ENCODE results near the gene FAM193A. TPM values are rescaled to one million over a fixed set of nuclear protein-coding genes. Genes with fewer than 3 reads are reported as not detected.
"Not testable (repeated sequence)": the region's sequence is repeated elsewhere in the genome, so short reads cannot be mapped to it uniquely, and the experiment has no call there.

FAM193A gene
- total RNA-seq, 1 donor from 2014 or later, result 56.1 TPM

- H3K36me3 Mint-ChIP-seq (ENCODE audit: unreplicated experiment), result no peaks in the 10 kb centered on the region
- H3K27ac Mint-ChIP-seq (ENCODE audit: unreplicated experiment), result no peak overlapping the region
- no peaks in the 10 kb centered on the region for H3K27me3 Mint-ChIP-seq (ENCODE audit: unreplicated experiment)
- no peak for DNase-seq
- peaks cover 3% of the 10 kb centered on the region for H3K9me3 Mint-ChIP-seq (ENCODE audit: unreplicated experiment)
- no peaks in the 10 kb centered on the region for H3K4me1 Mint-ChIP-seq (ENCODE audit: low read depth, unreplicated experiment)
- H3K4me3 Mint-ChIP-seq (ENCODE audit: unreplicated experiment), result no peak overlapping the region
- TF ChIP-seq CTCF (IDR thresholded peaks at IDR 0.05; ENCODE audit: partially characterized antibody, unreplicated experiment), result no peak
Observed at GRCh38 chr4:2771264-2771663, 234.8 kb downstream of the FAM193A start.

GRCh38 chr4:2780643-2781042 lies 244.2 kb downstream of the FAM193A start:
- H3K27ac Mint-ChIP-seq (ENCODE audit: unreplicated experiment); H3K27me3 Mint-ChIP-seq (ENCODE audit: unreplicated experiment); H3K36me3 Mint-ChIP-seq (ENCODE audit: unreplicated experiment); H3K9me3 Mint-ChIP-seq (ENCODE audit: unreplicated experiment); H3K4me1 Mint-ChIP-seq (ENCODE audit: low read depth, unreplicated experiment); DNase-seq; H3K4me3 Mint-ChIP-seq (ENCODE audit: unreplicated experiment): not testable (repeated sequence)

DNA sequence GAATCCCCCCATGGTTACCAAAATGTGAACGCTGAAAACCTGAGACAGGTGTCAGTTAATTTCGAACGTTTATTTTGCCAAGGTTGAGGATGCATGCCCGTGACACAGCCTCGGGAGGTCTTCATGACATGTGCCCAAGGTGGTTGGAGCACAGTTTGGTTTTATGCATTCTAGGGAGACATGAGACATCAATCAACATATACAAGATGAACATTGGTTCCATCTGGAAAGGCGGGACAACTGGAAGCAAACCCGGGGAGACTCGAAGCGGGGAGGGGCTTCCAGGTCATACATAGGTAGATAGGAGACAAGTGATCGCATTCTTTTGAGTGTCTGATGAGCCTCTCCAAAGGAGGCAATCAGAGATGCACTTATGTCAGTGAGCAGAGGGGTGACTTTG lies 245.5 kb downstream of the FAM193A start:
- Mint-ChIP-seq H3K27me3 (ENCODE audit: unreplicated experiment) (no peaks in the 10 kb centered on the region), H3K27ac (ENCODE audit: unreplicated experiment) (no peak overlapping the region), H3K4me3 (ENCODE audit: unreplicated experiment) (no peak overlapping the region)

More for the DNA sequence above, 245.5 kb downstream of the FAM193A start:
- DNase-seq, result no peak
- TF ChIP-seq CTCF (IDR thresholded peaks at IDR 0.05; ENCODE audit: partially characterized antibody, unreplicated experiment), result no peak
- Mint-ChIP-seq H3K36me3 (ENCODE audit: unreplicated experiment) (peaks cover 9% of the 10 kb centered on the region), H3K9me3 (ENCODE audit: unreplicated experiment) (no peaks in the 10 kb centered on the region), H3K4me1 (ENCODE audit: low read depth, unreplicated experiment) (no peaks in the 10 kb centered on the region)

Other genes starting within 250 kb of the FAM193A start
- gene ZFYVE28, start 118.0 kb upstream of the FAM193A start, total RNA-seq (ENCODE audit: unreplicated experiment), result 4.8 TPM
- not detected for gene CFAP99, start 117.7 kb upstream of the FAM193A start, total RNA-seq (ENCODE audit: unreplicated experiment)
- gene RNF4, start 67.5 kb upstream of the FAM193A start, total RNA-seq (ENCODE audit: unreplicated experiment), result 73.6 TPM
- gene TNIP2, start 219.7 kb downstream of the FAM193A start, total RNA-seq (ENCODE audit: unreplicated experiment), result 25.4 TPM